ENCODE measurements around the gene RIOK2. TPM values are rescaled to one million over a fixed set of nuclear protein-coding genes. Genes with fewer than 3 reads are reported as not detected.

RIOK2 gene
- total and polyA plus RNA-seq, 9 of the 15 experiments (the other 6 are each of a cell fraction or from before 2014, with no cell fraction given) = 22.9 to 97.6 (median 47.8) TPM

- TF ChIP-seq E4F1 (CRISPR knock-in tag; IDR thresholded peaks at IDR 0.05; ENCODE audit: borderline replicate concordance) = peak; percentile 96
- 0 out of 2 replicates have a peak, but pooled peaks have one; percentile 45 for TF ChIP-seq E2F4 (CRISPR knock-in tag; IDR thresholded peaks at IDR 0.05; ENCODE audit: low read depth)
- TF ChIP-seq TCFL5 (CRISPR knock-in tag; conservative IDR thresholded peaks at IDR 0.05) = no peak
- TF ChIP-seq KLF1 (tag; IDR thresholded peaks at IDR 0.05) = 0 out of 2 replicates have a peak, but pooled peaks have one; percentile 37
- TF ChIP-seq JUND (IDR thresholded peaks at IDR 0.05; ENCODE audit: borderline replicate concordance, low read depth, low read length) = peak; percentile 28; the same call in 1 of the 2 replicates
- no peak; the same call in 1 of the 3 replicates for TF ChIP-seq JUND (tag; IDR thresholded peaks at IDR 0.05; ENCODE audit: borderline replicate concordance, low read depth, low read length)
- no peak for TF ChIP-seq SMC3 (conservative IDR thresholded peaks at IDR 0.05; ENCODE audit: insufficient read depth, low read depth, low read length)
- no peak for TF ChIP-seq ZSCAN32 (CRISPR knock-in tag; IDR thresholded peaks at IDR 0.05)
- TF ChIP-seq, protein P1, sequence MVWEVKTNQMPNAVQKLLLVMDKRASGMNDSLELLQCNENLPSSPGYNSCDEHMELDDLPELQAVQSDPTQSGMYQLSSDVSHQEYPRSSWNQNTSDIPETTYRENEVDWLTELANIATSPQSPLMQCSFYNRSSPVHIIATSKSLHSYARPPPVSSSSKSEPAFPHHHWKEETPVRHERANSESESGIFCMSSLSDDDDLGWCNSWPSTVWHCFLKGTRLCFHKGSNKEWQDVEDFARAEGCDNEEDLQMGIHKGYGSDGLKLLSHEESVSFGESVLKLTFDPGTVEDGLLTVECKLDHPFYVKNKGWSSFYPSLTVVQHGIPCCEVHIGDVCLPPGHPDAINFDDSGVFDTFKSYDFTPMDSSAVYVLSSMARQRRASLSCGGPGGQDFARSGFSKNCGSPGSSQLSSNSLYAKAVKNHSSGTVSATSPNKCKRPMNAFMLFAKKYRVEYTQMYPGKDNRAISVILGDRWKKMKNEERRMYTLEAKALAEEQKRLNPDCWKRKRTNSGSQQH (CRISPR knock-in tag; IDR thresholded peaks at IDR 0.05) = 0 out of 2 replicates have a peak, but pooled peaks have one; percentile 37
- peak; percentile 68 for TF ChIP-seq TBP (optimal IDR thresholded peaks at IDR 0.05; ENCODE audit: low read depth, low read length)
- peak; percentile 89 for TF ChIP-seq MYC (IDR thresholded peaks at IDR 0.05; ENCODE audit: low read depth, low read length)
- 0 out of 2 replicates have a peak, but pooled peaks have one; percentile 48 for TF ChIP-seq MYC (CRISPR knock-in tag; IDR thresholded peaks at IDR 0.05; ENCODE audit: borderline replicate concordance, low read depth)
- 0 out of 4 replicates have a peak, but pooled peaks of 1 of the 2 experiments have one; percentile 1 for TF ChIP-seq KDM4B (IDR thresholded peaks at IDR 0.05; ENCODE audit: borderline replicate concordance in 2 of 2, low read depth in 1 of 2)
- TF ChIP-seq OTX1 (CRISPR knock-in tag; IDR thresholded peaks at IDR 0.05) = no peak
- TF ChIP-seq NFATC3 (IDR thresholded peaks at IDR 0.05) = peak; percentile 29; the same call in 1 of the 2 replicates
- peak; percentile 64; the same call in 1 of the 2 replicates for TF ChIP-seq FOXP1 (CRISPR knock-in tag; IDR thresholded peaks at IDR 0.05)
- TF ChIP-seq TFAP4 (CRISPR knock-in tag; IDR thresholded peaks at IDR 0.05; ENCODE audit: borderline replicate concordance) = peak; percentile 73
- no peak for TF ChIP-seq ZNF583 (CRISPR knock-in tag; IDR thresholded peaks at IDR 0.05)
- peak; percentile 59 for TF ChIP-seq KHSRP (IDR thresholded peaks at IDR 0.05)
- TF ChIP-seq HMGN3 (IDR thresholded peaks at IDR 0.05; ENCODE audit: borderline replicate concordance, extremely low read depth, insufficient read length, low read depth, low read length) = no peak
- TF ChIP-seq STAG1 (CRISPR knock-in tag; IDR thresholded peaks at IDR 0.05; ENCODE audit: borderline replicate concordance) = no peak
- TF ChIP-seq PPARD (CRISPR knock-in tag; IDR thresholded peaks at IDR 0.05) = no peak
Measured at GRCh38 chr5:97183100-97183929, at the start of gene RIOK2 (continued).

All from K562 (cell line).